Measurements from ENCODE around the gene DDX59.
A peak's percentile ranks its signal among the peaks of the same experiment; 100 is the strongest.

DDX59 gene

GRCh38 chr1:200669314-200670241 is at the start of gene DDX59:
TSS of gene DDX59 (minus strand) at chr1:200669907. CDS start at chr1:200666740, 3,167 bp downstream.
- TF ChIP-seq, protein P1, sequence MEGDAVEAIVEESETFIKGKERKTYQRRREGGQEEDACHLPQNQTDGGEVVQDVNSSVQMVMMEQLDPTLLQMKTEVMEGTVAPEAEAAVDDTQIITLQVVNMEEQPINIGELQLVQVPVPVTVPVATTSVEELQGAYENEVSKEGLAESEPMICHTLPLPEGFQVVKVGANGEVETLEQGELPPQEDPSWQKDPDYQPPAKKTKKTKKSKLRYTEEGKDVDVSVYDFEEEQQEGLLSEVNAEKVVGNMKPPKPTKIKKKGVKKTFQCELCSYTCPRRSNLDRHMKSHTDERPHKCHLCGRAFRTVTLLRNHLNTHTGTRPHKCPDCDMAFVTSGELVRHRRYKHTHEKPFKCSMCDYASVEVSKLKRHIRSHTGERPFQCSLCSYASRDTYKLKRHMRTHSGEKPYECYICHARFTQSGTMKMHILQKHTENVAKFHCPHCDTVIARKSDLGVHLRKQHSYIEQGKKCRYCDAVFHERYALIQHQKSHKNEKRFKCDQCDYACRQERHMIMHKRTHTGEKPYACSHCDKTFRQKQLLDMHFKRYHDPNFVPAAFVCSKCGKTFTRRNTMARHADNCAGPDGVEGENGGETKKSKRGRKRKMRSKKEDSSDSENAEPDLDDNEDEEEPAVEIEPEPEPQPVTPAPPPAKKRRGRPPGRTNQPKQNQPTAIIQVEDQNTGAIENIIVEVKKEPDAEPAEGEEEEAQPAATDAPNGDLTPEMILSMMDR (IDR thresholded peaks at IDR 0.05; ENCODE audit: extremely low read depth, insufficient read depth, missing control alignments), result no peak
- in situ Hi-C loops (cut with MboI; ENCODE audit: low pct_unique_long_range_greater_than_20kb, low sequenced_read_pairs, unreplicated experiment), result no loop called here
- peak; percentile 97 for DNase-seq (ENCODE audit: low spot score)

DNA sequence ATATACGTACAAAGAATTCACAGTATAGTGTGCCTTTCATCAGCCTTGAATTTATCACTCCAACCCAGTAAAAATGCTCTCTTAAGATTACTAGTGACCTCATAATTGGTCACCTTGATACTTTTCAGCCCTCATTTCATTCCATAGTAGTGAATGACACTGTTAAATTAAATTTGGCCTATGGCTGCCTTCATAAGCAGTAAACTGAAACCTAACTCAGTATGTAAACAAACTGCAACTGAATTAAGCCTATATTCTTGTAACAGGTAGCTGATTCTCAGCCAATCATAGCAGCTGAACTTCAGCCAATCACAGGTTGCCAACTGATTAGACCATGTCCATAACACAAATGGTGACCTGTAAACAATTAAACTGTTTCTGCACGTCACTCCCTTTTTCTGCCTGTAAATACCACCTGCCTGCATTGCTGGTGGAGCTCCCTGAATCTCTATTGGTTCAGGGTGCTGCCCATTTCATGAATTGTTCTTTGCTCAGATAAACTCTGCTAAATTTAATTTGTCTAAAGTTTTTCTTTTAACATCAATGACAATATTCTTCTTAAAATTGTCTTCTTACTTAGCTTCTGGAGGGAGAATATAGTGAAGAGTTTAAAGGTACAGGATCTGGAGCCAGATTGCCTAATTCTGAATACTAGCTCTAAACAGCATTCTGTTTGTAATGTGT is 44.9 kb upstream of the DDX59 start:
- DNase-seq (ENCODE audit: low spot score), result no peak
- in situ Hi-C loops (cut with MboI; ENCODE audit: low pct_unique_long_range_greater_than_20kb, low sequenced_read_pairs, unreplicated experiment), result no loop called here
- TF ChIP-seq, protein P1 (IDR thresholded peaks at IDR 0.05; ENCODE audit: extremely low read depth, insufficient read depth, missing control alignments), result no peak

GRCh38 chr1:200710166-200710565 is 40.5 kb upstream of the DDX59 start:
- DNase-seq (ENCODE audit: low spot score), result no peak
- in situ Hi-C loops (cut with MboI; ENCODE audit: low pct_unique_long_range_greater_than_20kb, low sequenced_read_pairs, unreplicated experiment), result no loop called here
- TF ChIP-seq, protein P1 (IDR thresholded peaks at IDR 0.05; ENCODE audit: extremely low read depth, insufficient read depth, missing control alignments), result no peak

DNA sequence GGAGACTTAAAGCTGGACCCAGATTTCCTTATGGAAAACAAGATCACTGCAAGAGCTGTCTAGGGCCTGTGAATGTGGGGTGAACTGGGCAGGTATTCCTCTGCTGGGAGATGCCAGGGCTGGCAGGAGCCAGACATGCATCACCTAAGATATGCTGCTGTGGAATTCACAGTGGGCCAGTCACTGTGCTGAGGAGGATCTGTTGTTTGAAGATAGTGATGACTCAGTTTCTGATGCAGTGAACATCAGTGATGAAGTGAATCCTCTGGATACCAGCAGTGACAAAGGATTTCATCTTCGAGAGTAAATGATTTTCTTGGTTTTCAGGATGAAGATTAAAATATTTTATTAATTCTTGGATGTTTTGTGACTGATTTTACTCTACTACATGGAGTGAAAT is 39.1 kb upstream of the DDX59 start:
- no peak for DNase-seq (ENCODE audit: low spot score)
- TF ChIP-seq, protein P1 (IDR thresholded peaks at IDR 0.05; ENCODE audit: extremely low read depth, insufficient read depth, missing control alignments), result no peak
- in situ Hi-C loops (cut with MboI; ENCODE audit: low pct_unique_long_range_greater_than_20kb, low sequenced_read_pairs, unreplicated experiment), result no loop called here

DNA sequence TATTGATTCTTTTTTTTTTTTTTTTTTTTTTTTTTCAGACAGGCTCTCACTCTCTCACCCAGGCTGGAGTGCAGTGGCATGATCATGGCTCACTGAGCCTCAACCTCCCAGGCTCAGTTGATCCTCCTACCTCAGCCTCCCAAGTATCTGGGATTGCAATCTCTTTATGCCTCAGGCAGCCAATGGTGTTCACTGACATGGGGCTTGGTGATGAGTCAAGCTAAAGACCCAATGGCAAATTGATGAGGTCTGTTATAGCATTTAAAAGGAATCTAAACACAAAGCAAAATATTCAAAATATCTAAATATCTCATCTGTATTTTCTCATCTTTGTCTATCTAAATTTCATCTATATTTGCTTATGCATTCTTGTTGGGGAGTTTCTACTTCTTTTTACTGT is 38.5 kb upstream of the DDX59 start:
- in situ Hi-C loops (cut with MboI; ENCODE audit: low pct_unique_long_range_greater_than_20kb, low sequenced_read_pairs, unreplicated experiment), result no loop called here
- TF ChIP-seq, protein P1 (IDR thresholded peaks at IDR 0.05; ENCODE audit: extremely low read depth, insufficient read depth, missing control alignments), result no peak
- DNase-seq (ENCODE audit: low spot score), result no peak

DNA sequence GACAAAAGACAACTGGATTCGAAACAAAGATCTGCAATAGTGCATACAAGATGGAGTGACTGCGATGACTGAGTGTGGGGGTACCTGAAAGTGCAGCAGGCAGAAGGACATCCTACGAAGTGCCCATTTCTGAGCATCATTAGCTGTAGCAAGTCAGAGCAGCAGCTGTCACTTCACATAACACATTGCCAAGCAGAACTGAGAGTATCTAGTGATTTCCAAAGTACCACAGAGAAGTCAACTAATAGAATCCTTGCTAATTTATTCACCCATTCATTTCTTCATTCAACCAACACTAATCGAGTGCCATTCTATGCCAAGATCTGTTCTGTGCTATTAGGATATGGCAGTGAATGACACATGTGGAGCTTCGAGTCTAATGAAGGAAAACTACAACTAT is 37.4 kb upstream of the DDX59 start:
- TF ChIP-seq, protein P1 (IDR thresholded peaks at IDR 0.05; ENCODE audit: extremely low read depth, insufficient read depth, missing control alignments), result no peak
- in situ Hi-C loops (cut with MboI; ENCODE audit: low pct_unique_long_range_greater_than_20kb, low sequenced_read_pairs, unreplicated experiment), result no loop called here
- DNase-seq (ENCODE audit: low spot score), result peak; percentile 20

Data from GM13977 (cell line).